Neural cell (in vitro differentiated cells): ENCODE measurements around the gene PTPRN2.

Source experiments
- CTCF ChIP-seq: fragments of 450-650 bp; IDR thresholded peaks from 2 replicates; pipeline ENCODE4 v1.5.1; 2014; ENCODE audit warnings: antibody characterized with exemption, mild to moderate bottlenecking, moderate library complexity; ENCODE audit not compliant: poor library complexity, severe bottlenecking
- EP300 ChIP-seq: fragments of 450-650 bp; conservative IDR thresholded peaks from 2 replicates; pipeline ENCODE4 v1.6.1; 2014; ENCODE audit warnings: antibody characterized with exemption, mild to moderate bottlenecking, moderate library complexity; ENCODE audit not compliant: poor library complexity, severe bottlenecking
- EZH2 ChIP-seq: fragments of 200-600, 300-800 bp; shearing (Covaris generic), sonication (generic); IDR thresholded peaks from 2 replicates; pipeline ENCODE4 v1.6.1; 2014; ENCODE audit warnings: antibody characterized with exemption, low read length, borderline replicate concordance, mild to moderate bottlenecking; ENCODE audit not compliant: insufficient read depth, poor library complexity, severe bottlenecking
- POLR2AphosphoS5 ChIP-seq: IDR thresholded peaks from 2 replicates; pipeline ENCODE4 v1.6.1; 2012
- RAD21 ChIP-seq: fragments of 450-650 bp; conservative IDR thresholded peaks from 2 replicates; pipeline ENCODE4 v1.6.1; 2014; ENCODE audit warnings: antibody characterized with exemption, mild to moderate bottlenecking, moderate library complexity
- REST ChIP-seq: IDR thresholded peaks from 2 replicates; pipeline ENCODE4 v1.6.1; 2012; ENCODE audit warnings: borderline replicate concordance
- SMC3 ChIP-seq: fragments of 450-650 bp; conservative IDR thresholded peaks from 2 replicates; pipeline ENCODE4 v1.6.1; 2014; ENCODE audit warnings: antibody characterized with exemption, mild to moderate bottlenecking, moderate library complexity; ENCODE audit not compliant: poor library complexity

- no peak for TF ChIP-seq CTCF
- no peak for TF ChIP-seq RAD21
- no peak for TF ChIP-seq EP300
- no peak for TF ChIP-seq EZH2
- no peak for TF ChIP-seq SMC3
- TF ChIP-seq POLR2AphosphoS5 = no peak
- no peak for TF ChIP-seq REST
Measured at GRCh38 chr7:158583143-158583542, 4.5 kb downstream of the PTPRN2 start.
